Stomach (tissue), 4 donors: ENCODE data around the gene PPP1R15A.
"Not testable (repeated sequence)": the region's sequence is repeated elsewhere in the genome, so short reads cannot be mapped to it uniquely, and the experiment has no call there.

Source experiments
- CTCF ChIP-seq, 7 experiments: fragments of 450-650 bp in 4 of 7; fragments of 200-600 bp in 3 of 7; sonication (generic) in 3 of 7; IDR thresholded peaks; one replicate each; pipeline ENCODE4 v1.5.1; 2016 to 2019; ENCODE audit warnings: antibody characterized with exemption in 7 of 7, control low read depth in 2 of 7, mild to moderate bottlenecking in 1 of 7
- POLR2A ChIP-seq, 4 donors: fragments of 450-650 bp; IDR thresholded peaks; one replicate each; pipeline ENCODE4 v1.6.1; 2016; ENCODE audit warnings: antibody characterized with exemption in 4 of 4, control low read depth in 2 of 4, mild to moderate bottlenecking in 1 of 4, moderate library complexity in 1 of 4

GRCh38 chr19:48919271-48919670, 47.0 kb downstream of the PPP1R15A start:
- TF ChIP-seq CTCF, POLR2A (IDR thresholded peaks at IDR 0.05): not testable (repeated sequence)
